IMR-90 (cell line): Measurements from ENCODE around the gene MRPS22. TPM values are rescaled to one million over a fixed set of nuclear protein-coding genes. Genes with fewer than 3 reads are reported as not detected.

Experiments
- ATAC-seq: fragments of 200-7000 bp; cut with Tn5 transposase; 2 replicates; pipeline ENCODE4 v1.9.1; 2020; ENCODE audit warnings: low read depth, mild to moderate bottlenecking, moderate library complexity
- BruUV-seq: library from RNA; stranded (reverse); fragments of 400-500 nt; replicated peaks from 2 replicates; lab custom pipeline; 2021; lab: Mats Ljungman, UMichigan
- CTCF ChIA-PET: fragments of 300-600 bp; formaldehyde crosslinking; extraction: SDS; loops from one replicate; lab custom pipeline; 2021; ENCODE audit warnings: antibody characterized with exemption; lab: Yijun Ruan, JAX
- POLR2A ChIA-PET: fragments of 300-600 bp; sonication (Branson Sonifier 250); formaldehyde crosslinking; loops from one replicate; lab custom pipeline; 2022; ENCODE audit warnings: antibody characterized with exemption; ENCODE audit not compliant: unreplicated experiment; lab: Charles Lee
- DNase-seq: peaks from one replicate; pipeline ENCODE4 v3.0.0; 2013
- H2AFZ ChIP-seq: replicated peaks from 2 replicates; pipeline ENCODE3; 2013; ENCODE audit warnings: low read length, mild to moderate bottlenecking; ENCODE audit not compliant: poor library complexity
- H2AK5ac ChIP-seq: 2 replicates; pipeline ENCODE4 v1.6.1; 2013; ENCODE audit warnings: low read depth, low read length, inconsistent platforms
- H2AK9ac ChIP-seq: replicated peaks from 2 replicates; pipeline ENCODE3; 2013; ENCODE audit warnings: mild to moderate bottlenecking, low read depth, low read length, moderate library complexity; ENCODE audit not compliant: poor library complexity
- H2BK120ac ChIP-seq: 2 replicates; pipeline ENCODE4 v1.6.1; 2013; ENCODE audit warnings: low read depth, low read length, inconsistent platforms
- H2BK15ac ChIP-seq: 3 replicates; pipeline ENCODE4 v1.6.1; 2013; ENCODE audit warnings: low read depth, low read length, inconsistent platforms
- H2BK20ac ChIP-seq: 2 replicates; pipeline ENCODE4 v1.6.1; 2013; ENCODE audit warnings: low read depth, mild to moderate bottlenecking, inconsistent platforms, low read length, moderate library complexity
- H2BK5ac ChIP-seq: 2 replicates; pipeline ENCODE4 v1.6.1; 2013; ENCODE audit warnings: mild to moderate bottlenecking, low read depth, low read length, inconsistent platforms; ENCODE audit not compliant: poor library complexity, severe bottlenecking
- H3K14ac ChIP-seq: replicated peaks from 2 replicates; pipeline ENCODE4 v1.6.1; 2013; ENCODE audit warnings: low read depth, low read length, inconsistent platforms
- H3K18ac ChIP-seq: 2 replicates; pipeline ENCODE4 v1.6.1; 2013; ENCODE audit warnings: low read depth, low read length, control low read depth
- H3K23ac ChIP-seq: 2 replicates; pipeline ENCODE4 v1.6.1; 2013; ENCODE audit warnings: low read depth, low read length, inconsistent platforms
- H3K27ac ChIP-seq: 2 replicates; pipeline ENCODE4 v1.5.1; 2013; ENCODE audit warnings: mild to moderate bottlenecking, control low read depth, low read length; ENCODE audit not compliant: insufficient read depth
- H3K27me3 ChIP-seq: 2 replicates; pipeline ENCODE4 v1.6.1; 2013; ENCODE audit warnings: low read length; ENCODE audit not compliant: control insufficient read depth, insufficient read depth
- H3K36me3 ChIP-seq: 2 replicates; pipeline ENCODE4 v1.6.1; 2013; ENCODE audit warnings: low read length, mixed read lengths; ENCODE audit not compliant: control insufficient read depth, insufficient read depth
- H3K4ac ChIP-seq: 2 replicates; pipeline ENCODE4 v1.6.1; 2013; ENCODE audit warnings: low read depth, low read length, inconsistent platforms
- H3K4me1 ChIP-seq: 2 replicates; pipeline ENCODE4 v1.6.1; 2013; ENCODE audit warnings: low read length, mixed read lengths; ENCODE audit not compliant: control insufficient read depth, insufficient read depth
- H3K4me2 ChIP-seq: 2 replicates; pipeline ENCODE4 v1.6.1; 2013; ENCODE audit warnings: low read depth, mild to moderate bottlenecking, control low read depth, low read length, moderate library complexity
- H3K4me3 ChIP-seq: 2 replicates; pipeline ENCODE4 v1.5.1; 2013; ENCODE audit warnings: low read depth, mild to moderate bottlenecking, control low read depth, low read length, moderate library complexity; ENCODE audit not compliant: insufficient read depth
- H3K56ac ChIP-seq: 2 replicates; pipeline ENCODE4 v1.6.1; 2013; ENCODE audit warnings: low read length, inconsistent platforms; ENCODE audit not compliant: insufficient read depth; ENCODE audit errors: extremely low read depth
- H3K79me1 ChIP-seq, 2 experiments: 2 replicates each; pipeline ENCODE4 v1.6.1; 2013; ENCODE audit warnings: low read length in 2 of 2, inconsistent platforms in 1 of 2, low read depth in 1 of 2
- H3K9ac ChIP-seq: 2 replicates; pipeline ENCODE4 v1.6.1; 2013; ENCODE audit warnings: low read depth, low read length, control low read depth
- H3K9me1 ChIP-seq: 2 replicates; pipeline ENCODE4 v1.6.1; 2013; ENCODE audit warnings: low read length, inconsistent platforms; ENCODE audit not compliant: insufficient read depth
- H3K9me3 ChIP-seq: 2 replicates; pipeline ENCODE4 v1.6.1; 2013; ENCODE audit warnings: low read length; ENCODE audit not compliant: control insufficient read depth, insufficient read depth
- H4K20me1 ChIP-seq: 2 replicates; pipeline ENCODE4 v1.6.1; 2013; ENCODE audit warnings: low read length, inconsistent platforms; ENCODE audit not compliant: insufficient read depth
- H4K5ac ChIP-seq: 2 replicates; pipeline ENCODE4 v1.6.1; 2013; ENCODE audit warnings: mild to moderate bottlenecking, low read depth, low read length, control low read depth
- H4K8ac ChIP-seq, 2 experiments: 2 replicates each; pipeline ENCODE4 v1.6.1; 2013; ENCODE audit warnings: low read depth in 2 of 2, low read length in 2 of 2, control low read depth in 1 of 2, inconsistent platforms in 1 of 2
- H4K91ac ChIP-seq: 2 replicates; pipeline ENCODE4 v1.6.1; 2013; ENCODE audit warnings: low read depth, low read length, inconsistent platforms; ENCODE audit not compliant: insufficient read depth
- BHLHE40 ChIP-seq: fragments of 150-350 bp; IDR thresholded peaks from 2 replicates; pipeline ENCODE4 v1.6.1; 2016; ENCODE audit warnings: mild to moderate bottlenecking, low read depth, low read length
- CTCF ChIP-seq: conservative IDR thresholded peaks from 2 replicates; pipeline ENCODE4 v1.5.1; 2012; ENCODE audit warnings: mild to moderate bottlenecking, low read depth, low read length, improper control_type of control experiment
- ELK1 ChIP-seq: fragments of 150-350 bp; IDR thresholded peaks from 2 replicates; pipeline ENCODE4 v1.6.1; 2016; ENCODE audit warnings: low read depth, mild to moderate bottlenecking, low read length, moderate library complexity, borderline replicate concordance
- FOS ChIP-seq: fragments of 150-350 bp; IDR thresholded peaks from 2 replicates; pipeline ENCODE4 v1.6.1; 2016; ENCODE audit warnings: low read depth, low read length
- MAFK ChIP-seq: IDR thresholded peaks from 2 replicates; pipeline ENCODE4 v1.6.1; 2012; ENCODE audit warnings: low read depth, low read length, improper control_type of control experiment
- MAZ ChIP-seq: IDR thresholded peaks from 2 replicates; pipeline ENCODE4 v1.6.1; 2012; ENCODE audit warnings: low read depth, mild to moderate bottlenecking, low read length, improper control_type of control experiment, moderate library complexity, borderline replicate concordance
- MXI1 ChIP-seq: IDR thresholded peaks from 2 replicates; pipeline ENCODE4 v1.6.1; 2012; ENCODE audit warnings: low read depth, mild to moderate bottlenecking, low read length, moderate library complexity, borderline replicate concordance
- NFE2L2 ChIP-seq: fragments of 150-350 bp; IDR thresholded peaks from 2 replicates; pipeline ENCODE4 v1.6.1; 2016; ENCODE audit warnings: low read depth, mild to moderate bottlenecking, low read length
- POLR2A ChIP-seq: IDR thresholded peaks from 2 replicates; pipeline ENCODE4 v1.6.1; 2012; ENCODE audit warnings: mild to moderate bottlenecking, low read depth, low read length
- RAD21 ChIP-seq: IDR thresholded peaks from 2 replicates; pipeline ENCODE4 v1.6.1; 2012; ENCODE audit warnings: low read length, improper control_type of control experiment
- RCOR1 ChIP-seq: IDR thresholded peaks from 2 replicates; pipeline ENCODE4 v1.6.1; 2012; ENCODE audit warnings: mild to moderate bottlenecking, low read length, improper control_type of control experiment; ENCODE audit not compliant: insufficient replicate concordance
- SMC3 ChIP-seq: fragments of 150-350 bp; IDR thresholded peaks from 2 replicates; pipeline ENCODE4 v1.6.1; 2016; ENCODE audit warnings: low read depth, mild to moderate bottlenecking, antibody characterized with exemption, low read length, moderate library complexity
- WGBS, 2 experiments: methylation state at CpG; one replicate each; pipeline versions ENCODE4 v1.1.5 to v1.1.7; 2013; ENCODE audit warnings: missing lambda C conversion rate in 2 of 2; ENCODE audit not compliant: insufficient read length in 1 of 2; ENCODE audit errors: extremely low coverage in 2 of 2; 5-methylcytosine and 5-hydroxymethylcytosine counted together
- dilution Hi-C: fragments of 300-500 bp; cut with HindIII; formaldehyde crosslinking; loops from one replicate; pipeline ENCODE4 v1.14.3; 2018; ENCODE audit warnings: low sequenced_read_pairs; ENCODE audit not compliant: unreplicated experiment
- in situ Hi-C: fragments of 300-500 bp; cut with MboI; formaldehyde crosslinking; loops from 3 replicates; pipeline ENCODE4 v1.14.3; 2019; ENCODE audit warnings: low sequenced_read_pairs, inconsistent platforms, mixed read lengths
- intact Hi-C: fragments of 100-400 bp; cut with micrococcal nuclease; formaldehyde crosslinking; loops from 2 replicates; pipeline ENCODE4 v1.10.0; 2022
- polyA plus RNA-seq, 3 experiments: library from polyadenylated mRNA; depleted of rRNA; stranded (reverse); fragments of >200 nt; gene quantifications; 2 replicates each; pipeline ENCODE4 v1.2.3, GENCODE V29; 2012; ENCODE audit warnings: low replicate concordance in 1 of 3
- total RNA-seq: library from RNA; depleted of rRNA; stranded (reverse); fragments of >200 nt; gene quantifications from 2 replicates; pipeline ENCODE4 v1.2.3, GENCODE V29; 2012
- TF ChIP-seq, protein P1 (sequence below): fragments of 150-350 bp; IDR thresholded peaks from 2 replicates; pipeline ENCODE4 v1.6.1; 2017; ENCODE audit warnings: mild to moderate bottlenecking, antibody characterized with exemption, low read length, low read depth

The MRPS22 gene
- total and polyA plus RNA-seq, 2 of the 4 experiments (the other 2 are of a cell fraction): 54.5 to 72.4 TPM

GRCh38 chr3:139377378-139377777, 33.6 kb downstream of the MRPS22 start:
- TF ChIP-seq, protein P1, sequence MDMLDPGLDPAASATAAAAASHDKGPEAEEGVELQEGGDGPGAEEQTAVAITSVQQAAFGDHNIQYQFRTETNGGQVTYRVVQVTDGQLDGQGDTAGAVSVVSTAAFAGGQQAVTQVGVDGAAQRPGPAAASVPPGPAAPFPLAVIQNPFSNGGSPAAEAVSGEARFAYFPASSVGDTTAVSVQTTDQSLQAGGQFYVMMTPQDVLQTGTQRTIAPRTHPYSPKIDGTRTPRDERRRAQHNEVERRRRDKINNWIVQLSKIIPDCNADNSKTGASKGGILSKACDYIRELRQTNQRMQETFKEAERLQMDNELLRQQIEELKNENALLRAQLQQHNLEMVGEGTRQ: no peak
- no peak for TF ChIP-seq BHLHE40
- no peak for TF ChIP-seq RCOR1
- no peak for TF ChIP-seq RAD21
- TF ChIP-seq FOS: no peak
- TF ChIP-seq MAFK: no peak
- TF ChIP-seq ELK1: no peak
- TF ChIP-seq NFE2L2: no peak
- no peak for TF ChIP-seq MXI1
- no peak for TF ChIP-seq MAZ
- no peak for TF ChIP-seq CTCF
- no peak for TF ChIP-seq SMC3
- no peak for TF ChIP-seq POLR2A
- H3K27ac ChIP-seq: no peak overlapping the region
- peaks cover 3% of the 10 kb centered on the region for H3K9me1 ChIP-seq
- H4K8ac ChIP-seq: no peak overlapping the region
- no peak overlapping the region for H3K14ac ChIP-seq
- H2AK9ac ChIP-seq: no peak overlapping the region
- no peak overlapping the region for H3K4me2 ChIP-seq
- H2AFZ ChIP-seq: no peak overlapping the region
- no peak for ATAC-seq
- no peak overlapping the region for H4K5ac ChIP-seq
- no peak overlapping the region for H3K9ac ChIP-seq
- H2AK5ac ChIP-seq: no peak overlapping the region
- no peaks in the 10 kb centered on the region for H3K27me3 ChIP-seq
- dilution Hi-C loops (no loop called here), in situ Hi-C loops (no loop called here), intact Hi-C loops (no loop called here)
- H3K18ac ChIP-seq: no peak overlapping the region
- no peak overlapping the region for H3K4me3 ChIP-seq
- no peak overlapping the region for H3K56ac ChIP-seq
- POLR2A ChIA-PET: no interaction called here
- CTCF ChIA-PET: interaction anchor here (1.9 kb wide), 1 partner anchor 23 kb away, joined by 6 read pairs; no protein-coding TSS in a partner anchor
- no TSS peak for BruUV-seq
- H3K79me1 ChIP-seq: peaks cover 35 to 48% of the 10 kb centered on the region in 2 experiments
- H2BK5ac ChIP-seq: no peak overlapping the region
- H3K4ac ChIP-seq: no peak overlapping the region
- H4K20me1 ChIP-seq: peaks cover 58% of the 10 kb centered on the region
- H2BK20ac ChIP-seq: no peak overlapping the region
- H3K23ac ChIP-seq: no peak overlapping the region
- WGBS, 2 experiments: 60 to 100% methylated on average over 1 of the region's 3 CpGs
- peaks cover 49% of the 10 kb centered on the region for H3K36me3 ChIP-seq
- no peaks in the 10 kb centered on the region for H3K9me3 ChIP-seq
- H4K91ac ChIP-seq: no peak overlapping the region
- no peak for DNase-seq
- no peaks in the 10 kb centered on the region for H3K4me1 ChIP-seq
- no peak overlapping the region for H2BK120ac ChIP-seq
- no peak overlapping the region for H2BK15ac ChIP-seq
